Ovary (tissue), 3 donors: ENCODE data around the gene FADS1.
A peak's percentile ranks its signal among the peaks of the same experiment; 100 is the strongest.

Experiments
- CTCF ChIP-seq, 3 donors: fragments of 450-650 bp in 2 of 3; fragments of 200-600 bp in 1 of 3; IDR thresholded peaks; one replicate each; pipeline versions ENCODE4 v1.5.1 to v1.8.0; 2016 to 2022; ENCODE audit warnings: antibody characterized with exemption in 3 of 3, mild to moderate bottlenecking in 1 of 3
- POLR2A ChIP-seq: fragments of 450-650 bp; IDR thresholded peaks from one replicate; pipeline ENCODE4 v1.6.1; 2017; ENCODE audit warnings: antibody characterized with exemption, mild to moderate bottlenecking, moderate library complexity
- donor health status: DM: no; HTN: no; CAD: no.

GRCh38 chr11:61769169-61769920 lies 47.5 kb downstream of the FADS1 start:
- TF ChIP-seq CTCF (IDR thresholded peaks at IDR 0.05) = peak in 1 of 3 donors; percentile 30
- TF ChIP-seq POLR2A = no peak
